Activated CD4-positive, alpha-beta T cell treated with anti-CD3 and anti-CD28 coated beads, Interleukin-2, amount 50 U/mL, for 24 hours (primary cell): ENCODE results near the gene AP2M1.
"Not testable (repeated sequence)": the region's sequence is repeated elsewhere in the genome, so short reads cannot be mapped to it uniquely, and the experiment has no call there.

Experiments
- DNase-seq, 2 donors: peaks; one replicate each; pipeline ENCODE4 v3.0.0-alpha.2; 2020; ENCODE audit warnings: low read depth in 1 of 2, low spot score in 1 of 2

The AP2M1 gene

GRCh38 chr3:184156522-184156955 lies 18.1 kb upstream of the AP2M1 start:
- no peak for DNase-seq

DNA sequence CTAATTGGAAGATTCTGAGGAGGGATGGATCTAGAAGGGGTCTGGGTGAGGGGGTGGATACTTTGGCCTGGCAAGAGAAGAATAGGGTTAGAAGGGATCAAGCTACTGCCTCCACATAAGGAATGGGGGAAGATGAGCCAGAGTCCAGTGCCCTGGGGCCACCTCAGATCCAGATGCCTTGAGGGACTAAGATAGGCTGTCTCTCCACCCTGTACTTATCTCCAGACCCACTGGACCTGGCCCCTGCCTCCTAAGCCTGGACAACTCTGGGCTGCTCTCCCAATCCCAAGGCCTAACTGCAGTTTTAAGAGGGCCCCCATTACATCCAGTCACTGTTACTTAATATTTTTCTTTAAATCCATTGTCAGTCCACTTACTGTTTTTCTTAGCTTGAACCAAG lies 17.4 kb upstream of the AP2M1 start:
- no peak for DNase-seq

- DNase-seq = no peak
Measured at GRCh38 chr3:184158404-184158803, 16.3 kb upstream of the AP2M1 start.

DNA sequence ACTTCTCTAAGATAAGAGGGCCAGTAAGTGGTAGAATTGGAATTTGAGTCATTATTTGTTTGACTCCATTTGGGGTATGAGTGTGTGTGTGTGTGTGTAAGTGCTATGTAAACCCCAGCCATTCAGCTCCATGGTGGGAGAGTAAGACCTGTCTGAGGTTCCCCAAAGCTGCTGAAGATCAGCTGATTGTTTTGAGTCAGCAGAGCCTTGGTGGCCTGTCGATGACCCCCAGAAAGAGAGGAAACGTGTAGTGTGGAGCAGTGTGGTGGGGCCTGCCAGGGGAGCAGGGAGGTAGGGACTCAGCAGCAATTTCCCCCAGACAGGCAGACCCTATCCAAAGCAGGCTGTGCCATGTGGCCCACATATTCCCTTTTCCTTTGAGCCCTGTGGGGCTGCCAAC lies 14.2 kb upstream of the AP2M1 start:
- DNase-seq = no peak

DNA sequence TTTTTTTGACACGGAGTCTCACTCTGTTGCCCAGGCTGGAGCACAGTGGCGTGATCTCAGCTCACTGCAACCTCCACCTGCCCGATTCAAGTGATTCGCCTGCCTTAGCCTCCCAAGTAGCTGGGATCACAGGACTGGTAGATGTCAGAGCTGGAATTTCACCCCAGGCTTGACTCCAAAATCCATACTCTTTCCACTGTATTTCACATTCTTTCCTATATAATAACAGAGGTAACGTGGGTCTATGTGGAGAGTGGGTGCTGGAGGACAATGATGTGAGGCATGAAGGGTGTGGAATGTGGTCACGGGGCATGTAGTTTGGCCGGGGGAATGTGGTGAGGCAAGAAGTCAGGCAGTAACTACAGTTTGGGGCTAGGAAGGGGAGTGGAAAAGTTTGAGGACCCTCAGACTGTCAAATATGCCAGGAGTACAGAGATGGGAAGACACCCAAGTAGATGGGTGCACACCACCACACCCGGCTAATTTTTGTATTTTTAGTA lies 12.0 kb upstream of the AP2M1 start:
- not testable (repeated sequence) for DNase-seq

GRCh38 chr3:184164648-184165330 lies 9.9 kb upstream of the AP2M1 start:
- no peak for DNase-seq

- no peak for DNase-seq
Measured at GRCh38 chr3:184165543-184165942, 9.1 kb upstream of the AP2M1 start.

- no peak for DNase-seq
Measured at GRCh38 chr3:184166671-184167070, 8.0 kb upstream of the AP2M1 start.

DNA sequence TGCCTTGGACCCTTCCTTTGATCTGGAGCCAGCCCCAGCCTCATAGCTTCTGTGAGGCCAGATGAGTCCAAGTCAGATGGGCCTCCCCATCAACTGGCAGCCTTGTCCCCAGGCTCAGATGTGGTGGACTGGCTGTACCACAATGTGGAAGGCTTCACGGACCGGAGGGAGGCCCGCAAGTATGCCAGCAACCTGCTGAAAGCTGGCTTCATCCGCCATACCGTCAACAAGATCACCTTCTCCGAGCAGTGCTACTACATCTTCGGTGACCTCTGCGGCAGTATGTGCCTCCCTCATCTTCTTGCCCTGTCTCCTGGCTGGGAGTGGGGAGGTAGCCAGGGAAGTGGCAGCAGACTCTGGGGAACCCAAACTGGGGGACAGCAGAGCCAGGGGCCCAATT lies 6.9 kb upstream of the AP2M1 start:
- DNase-seq = no peak

DNA sequence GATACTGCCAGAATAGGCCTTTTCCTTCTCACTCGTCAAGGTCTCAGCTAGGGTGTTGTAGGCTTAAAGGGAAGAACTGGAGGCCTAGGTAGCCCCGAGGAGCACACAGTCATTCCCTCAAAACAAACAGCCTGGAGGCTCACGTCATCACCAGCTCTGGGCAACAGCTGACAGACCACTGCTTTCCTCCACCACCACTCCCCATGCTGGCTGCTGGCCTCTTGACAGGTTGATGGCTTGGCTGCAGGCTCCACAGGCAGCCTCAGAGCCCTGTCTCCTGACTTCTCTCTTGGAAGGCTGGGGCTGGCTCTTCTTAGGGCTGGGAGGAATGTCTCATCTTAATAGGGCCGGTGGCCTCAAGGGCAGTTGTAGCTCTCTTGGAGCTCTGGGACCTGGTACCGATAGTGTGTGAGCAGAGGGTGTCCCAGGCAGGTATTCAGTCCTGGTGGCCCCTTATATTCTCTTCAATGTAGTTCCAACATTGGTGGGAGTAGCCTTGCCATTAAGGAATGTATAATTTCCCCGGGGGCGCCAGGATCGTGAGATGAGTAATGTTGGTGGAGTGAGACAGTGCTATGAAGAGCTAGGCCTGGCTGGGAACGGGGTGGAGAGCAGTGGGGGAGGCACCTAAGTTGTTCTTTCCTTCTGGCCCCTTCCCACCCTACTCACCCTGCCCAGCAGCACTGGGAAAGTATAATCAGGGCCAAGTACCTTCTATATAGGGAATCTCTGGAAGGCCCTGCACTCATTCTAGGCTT lies 6.1 kb upstream of the AP2M1 start:
- DNase-seq = no peak

GRCh38 chr3:184169896-184170875 lies 4.5 kb upstream of the AP2M1 start:
- no peak for DNase-seq

- no peak for DNase-seq
Measured at GRCh38 chr3:184171562-184171961, 3.1 kb upstream of the AP2M1 start.

GRCh38 chr3:184172681-184173373 lies 1.8 kb upstream of the AP2M1 start:
- DNase-seq = no peak

GRCh38 chr3:184173374-184173722 lies 1.3 kb upstream of the AP2M1 start:
- no peak for DNase-seq

GRCh38 chr3:184174284-184174645 lies 390 bp upstream of the AP2M1 start:
- DNase-seq = no peak

- no peak for DNase-seq
Measured at GRCh38 chr3:184175506-184175905, 851 bp downstream of the AP2M1 start.

DNA sequence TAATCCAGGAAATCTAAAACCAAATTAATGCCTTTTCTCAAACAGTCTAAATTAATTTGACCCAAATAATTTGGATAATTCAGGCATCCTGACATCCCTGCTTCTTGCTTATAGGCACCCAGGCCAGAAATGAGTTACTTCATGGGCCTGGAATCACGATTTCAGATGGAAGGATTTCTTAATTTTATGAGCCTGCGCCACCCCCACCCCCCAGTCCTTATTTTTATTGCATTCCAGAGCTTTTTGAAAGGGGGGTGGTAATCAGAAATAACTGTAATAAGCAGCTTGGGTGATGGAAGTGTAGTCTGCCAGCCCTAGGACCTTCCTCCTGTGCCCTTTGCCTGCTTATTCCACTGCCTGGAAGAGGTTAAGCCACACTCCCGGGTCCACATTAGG lies 1.3 kb downstream of the AP2M1 start:
- DNase-seq = no peak

GRCh38 chr3:184176377-184177330 lies 2.0 kb downstream of the AP2M1 start:
- no peak for DNase-seq

GRCh38 chr3:184177331-184177731 lies 2.7 kb downstream of the AP2M1 start:
- DNase-seq = no peak

DNA sequence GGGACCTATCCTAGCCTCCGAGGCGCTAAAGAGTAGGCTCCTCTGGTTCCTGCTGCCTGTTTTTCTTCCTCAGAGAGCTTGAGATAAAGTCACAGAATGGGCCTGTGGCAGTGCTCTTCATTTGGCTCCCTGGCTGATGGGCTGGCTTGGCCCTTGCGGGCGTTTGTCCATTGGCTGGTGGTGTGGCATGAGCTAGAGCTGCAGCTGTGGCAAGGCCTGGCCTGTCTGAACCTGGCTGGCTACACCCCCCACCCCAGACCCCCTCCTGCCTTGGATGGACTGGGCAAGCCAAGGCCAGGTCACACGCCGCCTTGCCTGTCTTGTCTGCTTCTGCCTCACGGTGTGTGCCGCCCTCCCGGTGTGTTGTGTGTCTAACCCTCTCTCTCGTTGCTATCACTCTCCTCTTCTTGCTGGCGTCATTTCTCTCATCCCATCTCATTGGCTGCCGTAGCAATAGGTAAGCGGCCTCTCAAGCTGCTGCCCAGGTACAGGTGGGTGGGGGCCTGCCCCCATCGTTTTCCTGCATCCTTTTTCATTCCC lies 3.2 kb downstream of the AP2M1 start:
- DNase-seq = no peak
